ENCODE measurements around the gene NRCAM. TPM values are rescaled to one million over a fixed set of nuclear protein-coding genes. Genes with fewer than 3 reads are reported as not detected.

Gene NRCAM
- total RNA-seq, 1 donor from 2014 or later = 13.6 TPM

DNA sequence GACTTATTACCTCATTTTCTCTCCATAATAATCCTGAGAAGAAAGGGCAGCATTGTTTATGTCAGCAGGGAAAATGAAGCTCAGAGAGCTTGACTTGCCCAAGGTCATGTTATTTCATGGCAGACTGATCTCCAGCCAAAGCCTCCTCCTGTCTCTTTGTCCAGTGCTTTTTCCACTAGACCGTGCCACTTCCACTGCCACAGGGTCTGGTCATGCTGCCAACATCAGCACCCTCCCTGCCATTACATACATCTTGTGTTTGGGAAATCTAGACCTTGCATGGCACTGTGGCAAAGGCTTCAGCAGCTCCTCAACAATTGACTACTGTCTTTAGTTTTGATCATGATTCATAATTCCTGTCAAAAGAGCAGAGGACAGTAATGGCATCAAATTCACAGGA, 25.1 kb downstream of the NRCAM start:
- H3K27ac ChIP-seq (ENCODE audit: low read depth, low read length) = no peak overlapping the region
- H3K9ac ChIP-seq (ENCODE audit: low read depth in 1 of 3, low read length in 3 of 3) = no peak overlapping the region
- H3K4me1 ChIP-seq (ENCODE audit: control insufficient read depth in 3 of 3, insufficient read depth in 3 of 3, low read length in 3 of 3) = no peaks in the 10 kb centered on the region
- no peak overlapping the region for H3K4me3 ChIP-seq (ENCODE audit: low read length in 3 of 3)
- no peaks in the 10 kb centered on the region for H3K9me3 ChIP-seq (ENCODE audit: control insufficient read depth in 3 of 3, low read length in 3 of 3)
- H3K27me3 ChIP-seq (ENCODE audit: control insufficient read depth in 3 of 3, insufficient read depth in 3 of 3, low read length in 3 of 3) = no peaks in the 10 kb centered on the region
- H3K36me3 ChIP-seq (ENCODE audit: control insufficient read depth in 3 of 3, insufficient read depth in 3 of 3, low read length in 3 of 3) = no peaks in the 10 kb centered on the region

DNA sequence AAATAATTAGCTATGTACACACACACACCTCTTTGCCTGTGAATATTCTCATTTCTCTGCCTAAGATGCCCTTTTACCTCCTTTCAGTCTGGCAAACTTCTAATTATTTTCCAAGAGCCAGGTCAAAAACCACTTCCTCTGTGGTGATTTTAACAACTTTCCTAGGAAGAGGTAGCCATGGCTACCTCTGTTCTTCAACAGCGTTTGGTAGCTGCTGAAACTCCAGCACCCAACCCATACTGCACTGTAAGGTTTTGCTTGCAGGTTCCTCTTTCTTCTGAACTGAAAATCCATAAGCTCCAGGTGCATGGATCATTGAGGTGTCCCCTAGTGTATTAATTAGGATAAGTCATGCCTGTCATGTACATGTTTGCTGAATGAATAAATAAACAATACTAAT, 25.6 kb downstream of the NRCAM start:
- Histone ChIP-seq H3K9me3 (ENCODE audit: control insufficient read depth in 3 of 3, low read length in 3 of 3) (no peaks in the 10 kb centered on the region), H3K27ac (ENCODE audit: low read depth, low read length) (no peak overlapping the region), H3K4me3 (ENCODE audit: low read length in 3 of 3) (no peak overlapping the region), H3K27me3 (ENCODE audit: control insufficient read depth in 3 of 3, insufficient read depth in 3 of 3, low read length in 3 of 3) (peaks cover 0 to 2% (median 0%) of the 10 kb centered on the region in 3 donors), H3K4me1 (ENCODE audit: control insufficient read depth in 3 of 3, insufficient read depth in 3 of 3, low read length in 3 of 3) (no peaks in the 10 kb centered on the region), H3K36me3 (ENCODE audit: control insufficient read depth in 3 of 3, insufficient read depth in 3 of 3, low read length in 3 of 3) (no peaks in the 10 kb centered on the region), H3K9ac (ENCODE audit: low read depth in 1 of 3, low read length in 3 of 3) (no peak overlapping the region)

DNA sequence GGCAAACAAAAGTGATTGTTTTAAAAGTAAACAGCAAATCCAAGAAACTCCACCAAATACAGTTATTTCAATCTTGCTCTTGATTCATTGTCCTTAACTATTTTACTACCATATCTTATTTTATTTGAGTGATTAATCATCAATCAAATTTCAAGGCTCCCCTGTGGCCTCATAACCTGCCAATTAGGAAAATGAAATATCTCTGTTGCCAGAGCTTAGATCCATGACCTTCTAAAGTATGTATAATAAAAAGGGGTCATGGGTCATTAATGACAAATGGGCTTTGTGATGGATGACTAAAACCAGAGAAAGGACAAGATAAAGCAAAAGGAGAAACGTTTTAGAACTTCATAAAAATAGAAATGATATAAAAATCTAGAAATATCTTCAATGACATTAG, 28.5 kb downstream of the NRCAM start:
- Histone ChIP-seq H3K27me3 (ENCODE audit: control insufficient read depth in 3 of 3, insufficient read depth in 3 of 3, low read length in 3 of 3) (peaks cover 0 to 3% (median 2%) of the 10 kb centered on the region in 3 donors), H3K4me1 (ENCODE audit: control insufficient read depth in 3 of 3, insufficient read depth in 3 of 3, low read length in 3 of 3) (no peaks in the 10 kb centered on the region), H3K27ac (ENCODE audit: low read depth, low read length) (no peak overlapping the region), H3K4me3 (ENCODE audit: low read length in 3 of 3) (no peak overlapping the region), H3K36me3 (ENCODE audit: control insufficient read depth in 3 of 3, insufficient read depth in 3 of 3, low read length in 3 of 3) (no peaks in the 10 kb centered on the region), H3K9me3 (ENCODE audit: control insufficient read depth in 3 of 3, low read length in 3 of 3) (no peaks in the 10 kb centered on the region), H3K9ac (ENCODE audit: low read depth in 1 of 3, low read length in 3 of 3) (no peak overlapping the region)

DNA sequence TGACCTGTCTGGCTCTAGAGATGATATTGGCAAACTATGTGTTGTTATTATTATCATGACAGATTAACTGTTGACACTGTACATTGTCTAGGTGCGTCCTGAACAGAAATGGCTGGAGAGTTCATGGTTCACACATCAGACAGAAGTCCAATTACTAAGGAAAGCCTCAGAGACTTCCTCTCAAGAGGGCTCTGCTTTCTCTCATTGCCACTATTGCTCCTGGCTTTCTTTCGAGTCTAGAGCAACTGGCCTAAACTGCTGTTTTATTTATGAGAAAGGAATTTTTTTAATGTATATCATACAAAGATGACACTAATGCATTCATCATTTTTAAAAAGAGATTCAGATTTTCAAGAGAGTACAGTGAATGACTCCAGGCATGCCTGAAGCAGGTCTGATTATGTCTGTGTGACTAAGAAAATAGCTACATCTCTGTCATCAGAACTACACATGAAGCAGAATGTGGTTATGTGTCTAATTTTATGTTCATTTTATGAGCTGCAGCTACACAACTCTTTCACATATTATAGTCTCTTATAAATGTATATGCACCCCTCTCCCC, 30.4 kb downstream of the NRCAM start:
- Histone ChIP-seq H3K9ac (ENCODE audit: low read depth in 1 of 3, low read length in 3 of 3) (no peak overlapping the region), H3K36me3 (ENCODE audit: control insufficient read depth in 3 of 3, insufficient read depth in 3 of 3, low read length in 3 of 3) (no peaks in the 10 kb centered on the region), H3K27ac (ENCODE audit: low read depth, low read length) (no peak overlapping the region), H3K4me1 (ENCODE audit: control insufficient read depth in 3 of 3, insufficient read depth in 3 of 3, low read length in 3 of 3) (no peaks in the 10 kb centered on the region), H3K4me3 (ENCODE audit: low read length in 3 of 3) (no peak overlapping the region), H3K9me3 (ENCODE audit: control insufficient read depth in 3 of 3, low read length in 3 of 3) (no peaks in the 10 kb centered on the region), H3K27me3 (ENCODE audit: control insufficient read depth in 3 of 3, insufficient read depth in 3 of 3, low read length in 3 of 3) (peaks cover 0 to 5% (median 2%) of the 10 kb centered on the region in 3 donors)

DNA sequence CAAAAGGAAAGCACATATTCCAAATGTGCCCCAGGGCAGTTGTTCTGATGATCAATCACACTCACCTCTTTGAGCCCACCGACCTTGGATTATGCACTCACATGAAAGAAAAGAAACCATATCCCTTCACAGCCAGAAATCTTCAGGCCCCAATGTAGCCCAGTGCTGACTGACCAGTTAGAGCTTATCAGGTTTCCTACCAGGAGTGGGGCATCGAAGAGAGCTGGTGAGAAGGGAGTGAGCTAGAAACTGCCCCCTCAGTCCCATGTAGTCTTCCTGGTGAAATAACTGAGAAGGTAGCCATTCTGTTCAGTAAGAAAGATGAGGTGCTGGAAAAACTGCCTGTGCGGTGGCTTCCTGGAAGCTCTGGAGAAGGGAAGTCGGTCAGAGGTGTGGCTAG, 32.2 kb downstream of the NRCAM start:
- no peaks in the 10 kb centered on the region for H3K4me1 ChIP-seq (ENCODE audit: control insufficient read depth in 3 of 3, insufficient read depth in 3 of 3, low read length in 3 of 3)
- H3K27ac ChIP-seq (ENCODE audit: low read depth, low read length) = no peak overlapping the region
- no peak overlapping the region for H3K9ac ChIP-seq (ENCODE audit: low read depth in 1 of 3, low read length in 3 of 3)
- no peak overlapping the region for H3K4me3 ChIP-seq (ENCODE audit: low read length in 3 of 3)
- no peaks in the 10 kb centered on the region for H3K9me3 ChIP-seq (ENCODE audit: control insufficient read depth in 3 of 3, low read length in 3 of 3)
- H3K27me3 ChIP-seq (ENCODE audit: control insufficient read depth in 3 of 3, insufficient read depth in 3 of 3, low read length in 3 of 3) = peaks cover 0 to 5% (median 2%) of the 10 kb centered on the region in 3 donors
- H3K36me3 ChIP-seq (ENCODE audit: control insufficient read depth in 3 of 3, insufficient read depth in 3 of 3, low read length in 3 of 3) = no peaks in the 10 kb centered on the region

DNA sequence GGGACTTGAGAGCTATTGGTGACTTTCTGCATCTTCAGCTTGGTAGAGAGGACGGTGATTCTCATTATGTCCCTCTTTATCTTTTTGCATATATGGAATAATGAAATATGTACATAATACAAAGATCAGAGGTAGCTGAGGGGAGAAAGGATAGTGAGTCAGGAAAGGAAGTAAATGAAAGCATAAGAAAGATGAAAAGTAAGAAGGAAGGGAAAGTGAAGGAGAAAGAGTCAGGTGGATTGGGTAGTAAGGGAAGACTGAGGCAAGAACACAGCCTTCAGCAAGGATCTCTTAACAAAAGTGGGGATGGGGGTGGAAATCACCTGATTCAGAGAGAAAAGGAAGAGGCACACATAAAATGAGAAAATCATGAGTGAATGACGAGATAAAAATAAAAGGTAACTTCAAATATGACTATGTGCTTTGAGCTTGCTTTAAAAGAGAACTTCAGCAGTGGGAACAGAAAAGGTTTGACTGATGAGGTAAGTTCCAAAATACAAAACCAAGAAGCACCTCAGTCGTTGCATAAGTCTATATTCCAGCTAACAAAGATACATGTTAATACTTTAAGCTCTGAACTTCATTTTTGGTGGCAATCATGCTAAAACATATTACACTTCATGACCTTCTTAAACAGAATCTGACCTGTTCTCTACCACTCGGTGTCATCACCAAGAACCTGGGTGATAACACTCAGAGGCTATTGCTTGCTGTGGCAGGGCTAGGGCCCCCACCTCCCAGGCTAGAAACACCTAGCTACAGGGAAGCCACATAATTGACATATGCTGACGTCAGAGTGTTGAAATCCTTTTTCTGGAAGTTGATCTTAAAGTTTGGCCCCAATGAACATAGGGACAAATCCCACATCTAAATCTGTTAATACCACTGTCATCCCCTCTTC, 32.9 kb downstream of the NRCAM start:
- H3K4me3 ChIP-seq (ENCODE audit: low read length in 3 of 3) = no peak overlapping the region
- no peaks in the 10 kb centered on the region for H3K36me3 ChIP-seq (ENCODE audit: control insufficient read depth in 3 of 3, insufficient read depth in 3 of 3, low read length in 3 of 3)
- H3K27me3 ChIP-seq (ENCODE audit: control insufficient read depth in 3 of 3, insufficient read depth in 3 of 3, low read length in 3 of 3) = peaks cover 0 to 5% (median 2%) of the 10 kb centered on the region in 3 donors
- no peaks in the 10 kb centered on the region for H3K4me1 ChIP-seq (ENCODE audit: control insufficient read depth in 3 of 3, insufficient read depth in 3 of 3, low read length in 3 of 3)
- no peak overlapping the region for H3K9ac ChIP-seq (ENCODE audit: low read depth in 1 of 3, low read length in 3 of 3)
- H3K27ac ChIP-seq (ENCODE audit: low read depth, low read length) = no peak overlapping the region
- H3K9me3 ChIP-seq (ENCODE audit: control insufficient read depth in 3 of 3, low read length in 3 of 3) = no peaks in the 10 kb centered on the region

DNA sequence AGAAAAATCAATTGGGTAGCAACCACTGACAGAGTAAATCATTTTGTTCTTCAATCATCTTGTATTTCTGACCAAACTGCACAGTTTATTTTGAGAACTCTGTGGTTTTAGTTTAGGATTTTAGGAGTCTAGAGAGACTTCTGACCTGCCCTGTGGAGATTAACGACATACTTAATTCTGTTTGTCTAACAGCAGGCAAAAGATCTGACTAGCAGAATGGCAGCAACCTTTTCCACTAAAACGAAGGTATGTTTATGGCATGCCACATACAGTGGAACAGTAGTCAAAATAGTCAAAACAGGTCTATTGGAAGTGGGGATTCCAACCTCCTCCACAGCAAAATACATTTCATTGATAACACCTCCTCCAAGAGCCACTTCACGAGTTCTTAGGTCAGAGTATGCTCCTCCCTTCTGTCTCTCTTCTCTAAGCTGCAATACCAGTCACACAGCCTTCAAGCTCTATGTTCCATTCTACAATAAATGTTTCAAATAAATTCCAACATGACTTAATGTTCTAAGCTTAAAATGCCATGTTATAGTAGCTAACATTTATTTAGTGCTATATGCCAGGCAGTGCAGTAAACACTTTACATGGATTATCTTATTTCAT, 34.4 kb downstream of the NRCAM start:
- Histone ChIP-seq H3K4me3 (ENCODE audit: low read length in 3 of 3) (no peak overlapping the region), H3K9me3 (ENCODE audit: control insufficient read depth in 3 of 3, low read length in 3 of 3) (no peaks in the 10 kb centered on the region), H3K9ac (ENCODE audit: low read depth in 1 of 3, low read length in 3 of 3) (no peak overlapping the region), H3K36me3 (ENCODE audit: control insufficient read depth in 3 of 3, insufficient read depth in 3 of 3, low read length in 3 of 3) (no peaks in the 10 kb centered on the region), H3K27ac (ENCODE audit: low read depth, low read length) (no peak overlapping the region), H3K27me3 (ENCODE audit: control insufficient read depth in 3 of 3, insufficient read depth in 3 of 3, low read length in 3 of 3) (peaks cover 0 to 10% (median 2%) of the 10 kb centered on the region in 3 donors), H3K4me1 (ENCODE audit: control insufficient read depth in 3 of 3, insufficient read depth in 3 of 3, low read length in 3 of 3) (no peaks in the 10 kb centered on the region)

DNA sequence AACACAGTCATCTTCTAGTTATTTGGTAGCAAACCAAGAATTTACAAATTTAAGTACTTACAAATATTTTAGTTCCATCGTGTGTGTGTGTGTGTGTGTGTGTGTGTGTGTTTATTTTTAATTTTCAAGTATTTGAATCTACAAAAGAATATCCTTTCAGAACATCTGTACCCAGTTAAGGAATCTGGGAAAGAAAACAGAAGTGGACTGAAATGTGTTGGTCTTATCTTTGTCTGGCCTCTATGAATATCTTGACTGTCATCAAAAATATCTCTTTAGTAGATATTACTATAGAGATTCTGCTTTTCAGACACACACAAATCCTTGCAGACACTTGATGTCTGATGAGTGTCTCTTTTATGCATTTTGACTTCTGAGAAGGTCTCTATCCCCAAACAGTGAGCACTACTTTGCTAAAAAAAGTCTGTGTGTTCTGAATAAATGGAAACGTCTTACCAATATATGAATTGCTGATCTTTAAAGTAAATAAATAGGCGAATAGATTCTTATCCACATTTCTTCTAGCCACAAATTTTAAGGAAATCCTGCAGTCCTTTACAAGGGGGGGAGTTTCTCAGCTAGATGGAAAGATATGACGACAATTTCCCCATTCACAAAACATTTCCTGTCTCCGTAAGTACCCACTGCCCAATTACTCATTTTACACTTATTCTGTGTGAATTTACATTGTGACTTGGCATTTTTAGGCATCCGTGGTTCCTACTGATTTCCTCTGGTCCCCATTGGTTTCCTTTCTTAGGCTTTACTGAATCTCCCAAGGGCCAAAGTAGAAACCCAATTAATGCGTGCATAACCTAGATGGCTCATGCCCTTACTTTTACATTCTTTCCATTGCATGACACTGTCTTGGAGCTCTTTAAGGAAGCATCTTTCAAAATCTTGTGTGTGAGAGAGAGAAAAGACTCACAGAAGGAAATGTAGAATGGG, 36.0 kb downstream of the NRCAM start:
- H3K27me3 ChIP-seq (ENCODE audit: control insufficient read depth in 3 of 3, insufficient read depth in 3 of 3, low read length in 3 of 3) = peaks cover 0 to 10% (median 0%) of the 10 kb centered on the region in 3 donors
- H3K27ac ChIP-seq (ENCODE audit: low read depth, low read length) = no peak overlapping the region
- H3K4me3 ChIP-seq (ENCODE audit: low read length in 3 of 3) = no peak overlapping the region
- no peak overlapping the region for H3K9ac ChIP-seq (ENCODE audit: low read depth in 1 of 3, low read length in 3 of 3)
- no peaks in the 10 kb centered on the region for H3K9me3 ChIP-seq (ENCODE audit: control insufficient read depth in 3 of 3, low read length in 3 of 3)
- no peaks in the 10 kb centered on the region for H3K36me3 ChIP-seq (ENCODE audit: control insufficient read depth in 3 of 3, insufficient read depth in 3 of 3, low read length in 3 of 3)
- peaks cover 0 to 3% (median 0%) of the 10 kb centered on the region in 3 donors for H3K4me1 ChIP-seq (ENCODE audit: control insufficient read depth in 3 of 3, insufficient read depth in 3 of 3, low read length in 3 of 3)

DNA sequence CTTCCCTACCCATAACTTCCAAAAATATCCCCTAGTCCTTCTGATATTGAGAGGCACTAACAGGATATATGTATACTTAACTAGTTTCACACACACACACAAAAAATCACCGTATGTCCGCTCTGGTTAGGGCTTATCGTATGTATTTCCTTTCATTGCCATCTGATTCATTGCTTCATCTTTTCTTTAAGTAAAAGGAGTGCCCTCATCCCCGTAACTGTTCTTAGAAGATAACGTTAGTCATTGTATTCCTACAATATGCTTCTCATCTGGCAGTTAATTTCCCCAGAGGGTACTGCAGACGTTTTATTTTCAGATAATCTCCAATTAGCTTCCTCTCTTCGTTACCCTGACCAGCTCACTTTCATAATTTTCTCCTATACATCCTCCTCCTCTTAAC, 37.3 kb downstream of the NRCAM start:
- no peak overlapping the region for H3K4me3 ChIP-seq (ENCODE audit: low read length in 3 of 3)
- no peaks in the 10 kb centered on the region for H3K36me3 ChIP-seq (ENCODE audit: control insufficient read depth in 3 of 3, insufficient read depth in 3 of 3, low read length in 3 of 3)
- no peak overlapping the region for H3K27ac ChIP-seq (ENCODE audit: low read depth, low read length)
- H3K9me3 ChIP-seq (ENCODE audit: control insufficient read depth in 3 of 3, low read length in 3 of 3) = no peaks in the 10 kb centered on the region
- H3K27me3 ChIP-seq (ENCODE audit: control insufficient read depth in 3 of 3, insufficient read depth in 3 of 3, low read length in 3 of 3) = peaks cover 0 to 8% (median 0%) of the 10 kb centered on the region in 3 donors
- no peak overlapping the region for H3K9ac ChIP-seq (ENCODE audit: low read depth in 1 of 3, low read length in 3 of 3)
- peaks cover 0 to 4% (median 0%) of the 10 kb centered on the region in 3 donors for H3K4me1 ChIP-seq (ENCODE audit: control insufficient read depth in 3 of 3, insufficient read depth in 3 of 3, low read length in 3 of 3)
